HepG2 (cell line): Measurements from ENCODE around the gene SMARCD1. TPM values are rescaled to one million over a fixed set of nuclear protein-coding genes. Genes with fewer than 3 reads are reported as not detected.

Experiments used
- BRCA1 ChIP-seq: sonication (generic); formaldehyde crosslinking; IDR thresholded peaks from 2 replicates; pipeline ENCODE4 v1.4.0; 2020; ENCODE audit warnings: missing genetic modification reagents
- CC2D1A ChIP-seq: sonication (generic); formaldehyde crosslinking; IDR thresholded peaks from 2 replicates; pipeline ENCODE4 v1.8.1; 2023; ENCODE audit warnings: mild to moderate bottlenecking, missing genetic modification reagents
- EZH2 ChIP-seq: conservative IDR thresholded peaks from 2 replicates; pipeline ENCODE4 v1.6.1; 2012; ENCODE audit warnings: mild to moderate bottlenecking, low read depth, low read length, moderate library complexity
- SALL2 ChIP-seq: sonication (generic); formaldehyde crosslinking; IDR thresholded peaks from 2 replicates; pipeline ENCODE4 v1.8.1; 2023; ENCODE audit warnings: mild to moderate bottlenecking, missing genetic modification reagents, inconsistent platforms
- TAF1 ChIP-seq: sonication (generic); formaldehyde crosslinking; IDR thresholded peaks from 2 replicates; pipeline ENCODE4 v1.4.0; 2020; ENCODE audit warnings: missing genetic modification reagents
- TEAD3 ChIP-seq: optimal IDR thresholded peaks from 2 replicates; pipeline ENCODE3; 2016; ENCODE audit warnings: borderline replicate concordance
- ZNF101 ChIP-seq: sonication (generic); formaldehyde crosslinking; IDR thresholded peaks from 2 replicates; pipeline ENCODE4 v1.4.0; 2020; ENCODE audit warnings: mild to moderate bottlenecking, low read depth, missing genetic modification reagents, borderline replicate concordance
- ZNF333 ChIP-seq: sonication (generic); formaldehyde crosslinking; IDR thresholded peaks from 2 replicates; pipeline ENCODE4 v1.4.0; 2020; ENCODE audit warnings: mild to moderate bottlenecking, missing genetic modification reagents, borderline replicate concordance
- ZNF772 ChIP-seq: sonication (generic); formaldehyde crosslinking; IDR thresholded peaks from 2 replicates; pipeline ENCODE4 v1.5.0; 2020; ENCODE audit warnings: mild to moderate bottlenecking, missing genetic modification reagents
- polyA plus RNA-seq, 8 experiments: library from polyadenylated mRNA; depleted of rRNA in 3 of 8; stranded (reverse) in 7 of 8; unstranded in 1 of 8; fragments of >200 nt; fragmentation: Illumina TruSeq in 4 of 8; extraction: Trizol in 4 of 8; gene quantifications; 2 replicates each; pipeline versions ENCODE4 v1.2.1 to v1.2.3, GENCODE V29; 2011 to 2016; ENCODE audit warnings: low read depth in 4 of 8, missing spikeins in 1 of 8, mixed read lengths in 1 of 8; ENCODE audit not compliant: insufficient read depth in 1 of 8
- total RNA-seq, 5 experiments: library from RNA; depleted of rRNA; stranded (reverse); fragments of >200 nt; fragmentation: Illumina TruSeq; extraction: Trizol; gene quantifications; 2 replicates each; pipeline ENCODE4 v1.2.3, GENCODE V29; 2016; ENCODE audit warnings: low read depth in 1 of 5
- TF ChIP-seq, protein P1 (sequence below): sonication (generic); formaldehyde crosslinking; IDR thresholded peaks from 2 replicates; pipeline ENCODE4 v1.5.0; 2020; ENCODE audit warnings: mild to moderate bottlenecking, missing genetic modification reagents
- TF ChIP-seq, protein P2 (sequence below): sonication (generic); formaldehyde crosslinking; IDR thresholded peaks from 2 replicates; pipeline ENCODE4 v1.4.0; 2020; ENCODE audit warnings: mild to moderate bottlenecking, missing genetic modification reagents
- TF ChIP-seq, protein P3 (sequence below): IDR thresholded peaks from 2 replicates; pipeline ENCODE4 v1.6.1; 2016
- TF ChIP-seq, protein P4 (sequence below), 2 experiments: fragments of 450-650 bp in 1 of 2; sonication (generic) in 1 of 2; formaldehyde crosslinking in 1 of 2; IDR thresholded peaks; 2 replicates each; pipeline versions ENCODE4 v1.6.1 to v1.8.0; 2016 to 2022; ENCODE audit warnings: antibody characterized with exemption in 1 of 2, mild to moderate bottlenecking in 1 of 2, missing genetic modification reagents in 1 of 2

SMARCD1 gene
- total and polyA plus RNA-seq, 2 of the 13 experiments (the other 11 are each of a cell fraction or from before 2014, with no cell fraction given): 51.7 to 54.6 TPM

DNA sequence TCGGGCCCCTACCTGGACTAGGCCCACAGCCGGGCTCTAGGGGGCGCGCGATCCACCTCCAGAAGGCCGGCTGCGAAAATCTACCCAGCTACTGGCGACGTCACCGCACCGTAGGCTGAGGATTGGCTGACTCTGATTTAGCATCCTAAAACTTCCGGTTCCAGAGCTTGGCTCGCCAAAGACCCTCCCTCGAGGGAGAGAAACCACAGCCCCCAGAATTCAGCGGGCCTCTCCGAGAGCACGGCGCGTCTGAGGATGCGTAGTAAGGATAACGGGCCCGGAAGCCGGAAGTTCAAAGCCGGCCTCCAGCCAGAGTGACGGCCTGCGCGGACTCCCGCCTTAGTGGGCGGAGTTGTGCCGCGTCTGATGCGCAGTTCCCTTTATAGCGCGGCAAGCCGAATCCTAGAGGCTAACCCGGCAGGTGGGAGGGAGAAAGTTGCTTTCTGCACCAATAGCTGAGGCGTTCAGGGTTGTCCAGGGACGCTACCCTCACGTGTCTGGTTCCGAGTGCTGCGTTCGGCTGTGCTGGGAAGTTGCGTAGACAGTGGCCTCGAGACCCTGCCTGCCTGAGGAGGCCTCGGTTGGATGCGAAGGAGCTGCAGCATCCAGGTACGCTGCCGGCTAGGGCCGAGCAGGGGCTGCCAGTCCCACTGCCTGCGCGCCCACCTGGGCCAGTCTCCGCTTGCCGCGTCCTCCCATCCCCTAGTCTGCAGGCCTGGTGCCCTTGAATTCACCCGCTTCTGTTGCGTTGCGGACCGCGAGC is 26.7 kb downstream of the SMARCD1 start, which contains the start of gene COX14 (continued):
- peak; percentile 53; the same call in 1 of the 2 replicates for TF ChIP-seq ZNF333
- TF ChIP-seq BRCA1 (CRISPR knock-in tag): no peak; the same call in 1 of the 2 replicates
- no peak for TF ChIP-seq CC2D1A (CRISPR knock-in tag)
- TF ChIP-seq TEAD3 (CRISPR knock-in tag): no peak
- TF ChIP-seq EZH2: no peak
- TF ChIP-seq, protein P1, sequence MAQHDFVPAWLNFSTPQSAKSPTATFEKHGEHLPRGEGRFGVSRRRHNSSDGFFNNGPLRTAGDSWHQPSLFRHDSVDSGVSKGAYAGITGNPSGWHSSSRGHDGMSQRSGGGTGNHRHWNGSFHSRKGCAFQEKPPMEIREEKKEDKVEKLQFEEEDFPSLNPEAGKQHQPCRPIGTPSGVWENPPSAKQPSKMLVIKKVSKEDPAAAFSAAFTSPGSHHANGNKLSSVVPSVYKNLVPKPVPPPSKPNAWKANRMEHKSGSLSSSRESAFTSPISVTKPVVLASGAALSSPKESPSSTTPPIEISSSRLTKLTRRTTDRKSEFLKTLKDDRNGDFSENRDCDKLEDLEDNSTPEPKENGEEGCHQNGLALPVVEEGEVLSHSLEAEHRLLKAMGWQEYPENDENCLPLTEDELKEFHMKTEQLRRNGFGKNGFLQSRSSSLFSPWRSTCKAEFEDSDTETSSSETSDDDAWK (CRISPR knock-in tag): no peak
- TF ChIP-seq, protein P2, sequence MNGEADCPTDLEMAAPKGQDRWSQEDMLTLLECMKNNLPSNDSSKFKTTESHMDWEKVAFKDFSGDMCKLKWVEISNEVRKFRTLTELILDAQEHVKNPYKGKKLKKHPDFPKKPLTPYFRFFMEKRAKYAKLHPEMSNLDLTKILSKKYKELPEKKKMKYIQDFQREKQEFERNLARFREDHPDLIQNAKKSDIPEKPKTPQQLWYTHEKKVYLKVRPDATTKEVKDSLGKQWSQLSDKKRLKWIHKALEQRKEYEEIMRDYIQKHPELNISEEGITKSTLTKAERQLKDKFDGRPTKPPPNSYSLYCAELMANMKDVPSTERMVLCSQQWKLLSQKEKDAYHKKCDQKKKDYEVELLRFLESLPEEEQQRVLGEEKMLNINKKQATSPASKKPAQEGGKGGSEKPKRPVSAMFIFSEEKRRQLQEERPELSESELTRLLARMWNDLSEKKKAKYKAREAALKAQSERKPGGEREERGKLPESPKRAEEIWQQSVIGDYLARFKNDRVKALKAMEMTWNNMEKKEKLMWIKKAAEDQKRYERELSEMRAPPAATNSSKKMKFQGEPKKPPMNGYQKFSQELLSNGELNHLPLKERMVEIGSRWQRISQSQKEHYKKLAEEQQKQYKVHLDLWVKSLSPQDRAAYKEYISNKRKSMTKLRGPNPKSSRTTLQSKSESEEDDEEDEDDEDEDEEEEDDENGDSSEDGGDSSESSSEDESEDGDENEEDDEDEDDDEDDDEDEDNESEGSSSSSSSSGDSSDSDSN (CRISPR knock-in tag): peak; percentile 93
- 0 out of 2 replicates have a peak, but pooled peaks have one; percentile 52 for TF ChIP-seq SALL2 (CRISPR knock-in tag)
- TF ChIP-seq, protein P3, sequence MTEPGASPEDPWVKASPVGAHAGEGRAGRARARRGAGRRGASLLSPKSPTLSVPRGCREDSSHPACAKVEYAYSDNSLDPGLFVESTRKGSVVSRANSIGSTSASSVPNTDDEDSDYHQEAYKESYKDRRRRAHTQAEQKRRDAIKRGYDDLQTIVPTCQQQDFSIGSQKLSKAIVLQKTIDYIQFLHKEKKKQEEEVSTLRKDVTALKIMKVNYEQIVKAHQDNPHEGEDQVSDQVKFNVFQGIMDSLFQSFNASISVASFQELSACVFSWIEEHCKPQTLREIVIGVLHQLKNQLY (CRISPR knock-in tag): no peak
- peak; percentile 81 for TF ChIP-seq ZNF772 (CRISPR knock-in tag)
- TF ChIP-seq, protein P4, sequence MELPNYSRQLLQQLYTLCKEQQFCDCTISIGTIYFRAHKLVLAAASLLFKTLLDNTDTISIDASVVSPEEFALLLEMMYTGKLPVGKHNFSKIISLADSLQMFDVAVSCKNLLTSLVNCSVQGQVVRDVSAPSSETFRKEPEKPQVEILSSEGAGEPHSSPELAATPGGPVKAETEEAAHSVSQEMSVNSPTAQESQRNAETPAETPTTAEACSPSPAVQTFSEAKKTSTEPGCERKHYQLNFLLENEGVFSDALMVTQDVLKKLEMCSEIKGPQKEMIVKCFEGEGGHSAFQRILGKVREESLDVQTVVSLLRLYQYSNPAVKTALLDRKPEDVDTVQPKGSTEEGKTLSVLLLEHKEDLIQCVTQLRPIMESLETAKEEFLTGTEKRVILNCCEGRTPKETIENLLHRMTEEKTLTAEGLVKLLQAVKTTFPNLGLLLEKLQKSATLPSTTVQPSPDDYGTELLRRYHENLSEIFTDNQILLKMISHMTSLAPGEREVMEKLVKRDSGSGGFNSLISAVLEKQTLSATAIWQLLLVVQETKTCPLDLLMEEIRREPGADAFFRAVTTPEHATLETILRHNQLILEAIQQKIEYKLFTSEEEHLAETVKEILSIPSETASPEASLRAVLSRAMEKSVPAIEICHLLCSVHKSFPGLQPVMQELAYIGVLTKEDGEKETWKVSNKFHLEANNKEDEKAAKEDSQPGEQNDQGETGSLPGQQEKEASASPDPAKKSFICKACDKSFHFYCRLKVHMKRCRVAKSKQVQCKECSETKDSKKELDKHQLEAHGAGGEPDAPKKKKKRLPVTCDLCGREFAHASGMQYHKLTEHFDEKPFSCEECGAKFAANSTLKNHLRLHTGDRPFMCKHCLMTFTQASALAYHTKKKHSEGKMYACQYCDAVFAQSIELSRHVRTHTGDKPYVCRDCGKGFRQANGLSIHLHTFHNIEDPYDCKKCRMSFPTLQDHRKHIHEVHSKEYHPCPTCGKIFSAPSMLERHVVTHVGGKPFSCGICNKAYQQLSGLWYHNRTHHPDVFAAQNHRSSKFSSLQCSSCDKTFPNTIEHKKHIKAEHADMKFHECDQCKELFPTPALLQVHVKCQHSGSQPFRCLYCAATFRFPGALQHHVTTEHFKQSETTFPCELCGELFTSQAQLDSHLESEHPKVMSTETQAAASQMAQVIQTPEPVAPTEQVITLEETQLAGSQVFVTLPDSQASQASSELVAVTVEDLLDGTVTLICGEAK (IDR thresholded peaks at IDR 0.05): peak; percentile 26; the same call in 1 of the 2 replicates
- TF ChIP-seq, protein P4 (CRISPR knock-in tag; IDR thresholded peaks at IDR 0.05): 0 out of 2 replicates have a peak, but pooled peaks have one; percentile 19
- TF ChIP-seq TAF1 (CRISPR knock-in tag): peak; percentile 93
- TF ChIP-seq ZNF101: no peak
